H1 (cell line): Measurements from ENCODE around the gene SPAG4. TPM values are rescaled to one million over a fixed set of nuclear protein-coding genes. Genes with fewer than 3 reads are reported as not detected.
A peak's percentile ranks its signal among the peaks of the same experiment; 100 is the strongest.

Experiments
- CTCF ChIA-PET: fragments of 300-600 bp; sonication (Branson Sonifier 250); formaldehyde crosslinking; loops from one replicate; lab custom pipeline; 2021; ENCODE audit not compliant: partially characterized antibody; lab: Charles Lee
- POLR2A ChIA-PET: fragments of 300-600 bp; sonication (Branson Sonifier 250); formaldehyde crosslinking; loops from one replicate; lab custom pipeline; 2021; ENCODE audit warnings: inconsistent platforms; ENCODE audit not compliant: partially characterized antibody; lab: Charles Lee
- DNase-seq, 2 experiments: peaks; one replicate each; pipeline versions ENCODE4 v3.0.0 to v3.0.0-alpha.2; 2010 to 2022; ENCODE audit warnings: low spot score in 2 of 2, low read depth in 1 of 2, mixed read lengths in 1 of 2
- FAIRE-seq: peaks from 2 replicates; lab custom pipeline; 2011; peaks lifted over from hg19 to GRCh38; lab: Jason Lieb, UNC
- H2AFZ ChIP-seq: 2 replicates; pipeline ENCODE4 v1.8.1; 2012; ENCODE audit warnings: low read length, inconsistent platforms
- H2AK5ac ChIP-seq: 2 replicates; pipeline ENCODE4 v1.6.1; 2013; ENCODE audit warnings: low read depth, low read length
- H2BK120ac ChIP-seq: replicated peaks from 2 replicates; pipeline ENCODE3; 2013; ENCODE audit warnings: low read depth, low read length, inconsistent platforms
- H2BK12ac ChIP-seq: 2 replicates; pipeline ENCODE4 v1.6.1; 2013; ENCODE audit warnings: low read depth, low read length
- H2BK15ac ChIP-seq: 2 replicates; pipeline ENCODE4 v1.6.1; 2013; ENCODE audit warnings: low read length
- H2BK20ac ChIP-seq: 2 replicates; pipeline ENCODE4 v1.6.1; 2013; ENCODE audit warnings: low read length
- H2BK5ac ChIP-seq: 2 replicates; pipeline ENCODE4 v1.6.1; 2013; ENCODE audit warnings: low read depth, low read length
- H3K14ac ChIP-seq: 2 replicates; pipeline ENCODE4 v1.6.1; 2013; ENCODE audit warnings: inconsistent platforms; ENCODE audit not compliant: insufficient read length
- H3K18ac ChIP-seq: 2 replicates; pipeline ENCODE4 v1.6.1; 2013; ENCODE audit warnings: low read length; ENCODE audit errors: extremely low read depth
- H3K23ac ChIP-seq: 2 replicates; pipeline ENCODE4 v1.6.1; 2013; ENCODE audit warnings: inconsistent platforms; ENCODE audit not compliant: insufficient read length
- H3K23me2 ChIP-seq: 2 replicates; pipeline ENCODE4 v1.6.1; 2013; ENCODE audit warnings: low read depth, low read length
- H3K27ac ChIP-seq: 2 replicates; pipeline ENCODE4 v1.6.1; 2011; ENCODE audit warnings: low read depth, low read length, inconsistent platforms
- H3K27me3 ChIP-seq, 4 experiments: replicated peaks in 1 of 4; 1 replicate in 1 of 4; 2 replicates in 3 of 4; pipeline versions ENCODE4 v1.6.1 to v1.8.1; 2011 to 2013; ENCODE audit warnings: low read length in 3 of 4, mild to moderate bottlenecking in 3 of 4, inconsistent platforms in 2 of 4, mixed read lengths in 2 of 4, moderate library complexity in 1 of 4; ENCODE audit not compliant: control insufficient read depth in 3 of 4, insufficient read depth in 3 of 4; ENCODE audit errors: extremely low read depth in 1 of 4
- H3K36me3 ChIP-seq, 4 experiments: 2 replicates each; pipeline versions ENCODE4 v1.6.1 to v1.8.1; 2011 to 2013; ENCODE audit warnings: mild to moderate bottlenecking in 4 of 4, low read length in 3 of 4, moderate library complexity in 2 of 4, control low read depth in 1 of 4, inconsistent platforms in 1 of 4; ENCODE audit not compliant: insufficient read depth in 4 of 4, control insufficient read depth in 2 of 4
- H3K4ac ChIP-seq: replicated peaks from 2 replicates; pipeline ENCODE3; 2013; ENCODE audit warnings: low read length, low read depth, mixed read lengths, inconsistent platforms; ENCODE audit not compliant: insufficient read length
- H3K4me1 ChIP-seq, 4 experiments: replicated peaks in 1 of 4; 1 replicate in 1 of 4; 2 replicates in 3 of 4; pipeline versions ENCODE4 v1.6.1 to v1.8.1; 2011 to 2013; ENCODE audit warnings: low read length in 3 of 4, inconsistent platforms in 2 of 4, mixed read lengths in 1 of 4; ENCODE audit not compliant: insufficient read depth in 4 of 4, control insufficient read depth in 3 of 4
- H3K4me2 ChIP-seq, 2 experiments: 2 replicates each; pipeline versions ENCODE4 v1.6.1 to v1.8.1; 2011 to 2013; ENCODE audit warnings: low read depth in 2 of 2, low read length in 2 of 2, control low read depth in 1 of 2, inconsistent platforms in 1 of 2, mild to moderate bottlenecking in 1 of 2; ENCODE audit not compliant: insufficient read depth in 1 of 2
- H3K4me3 ChIP-seq, 4 experiments: fragments of 200-600, 300-600 bp in 1 of 4; sonication (generic), shearing (Covaris generic), sonication (Bioruptor Twin) in 1 of 4; 2 replicates each; pipeline versions ENCODE4 v1.5.1 to v1.8.1; 2011 to 2016; ENCODE audit warnings: low read length in 4 of 4, low read depth in 3 of 4, control low read depth in 2 of 4, inconsistent platforms in 2 of 4, mild to moderate bottlenecking in 2 of 4, mixed read lengths in 1 of 4, moderate library complexity in 1 of 4; ENCODE audit not compliant: insufficient read depth in 2 of 4; ENCODE audit errors: extremely low read depth in 1 of 4
- H3K56ac ChIP-seq: replicated peaks from 2 replicates; pipeline ENCODE3; 2013; ENCODE audit warnings: low read depth, mild to moderate bottlenecking, mixed read lengths, low read length, inconsistent platforms; ENCODE audit not compliant: insufficient read length
- H3K79me1 ChIP-seq: 2 replicates; pipeline ENCODE4 v1.6.1; 2013; ENCODE audit warnings: low read depth, low read length, control low read depth
- H3K79me2 ChIP-seq, 2 experiments: 2 replicates each; pipeline versions ENCODE4 v1.6.1 to v1.8.1; 2012 to 2013; ENCODE audit warnings: low read length in 2 of 2, mild to moderate bottlenecking in 2 of 2, inconsistent platforms in 1 of 2; ENCODE audit not compliant: insufficient read depth in 2 of 2, control insufficient read depth in 1 of 2
- H3K9ac ChIP-seq, 4 experiments: replicated peaks in 1 of 4; 1 replicate in 1 of 4; 2 replicates in 3 of 4; pipeline versions ENCODE4 v1.6.1 to v1.8.1; 2011 to 2013; ENCODE audit warnings: low read depth in 3 of 4, low read length in 3 of 4, control low read depth in 2 of 4, mild to moderate bottlenecking in 2 of 4, moderate library complexity in 2 of 4, inconsistent platforms in 1 of 4; ENCODE audit errors: extremely low read depth in 1 of 4
- H3K9me3 ChIP-seq, 2 experiments: 2 replicates each; pipeline versions ENCODE4 v1.6.1 to v1.8.1; 2012 to 2013; ENCODE audit warnings: mild to moderate bottlenecking in 2 of 2, moderate library complexity in 2 of 2, control low read depth in 1 of 2, inconsistent platforms in 1 of 2, low read depth in 1 of 2, low read length in 1 of 2, mixed read lengths in 1 of 2; ENCODE audit not compliant: insufficient read depth in 2 of 2
- H4K20me1 ChIP-seq, 2 experiments: replicated peaks in 1 of 2; 2 replicates each; pipeline versions ENCODE3 to v1.8.1; 2011 to 2013; ENCODE audit warnings: inconsistent platforms in 2 of 2, low read length in 2 of 2, mild to moderate bottlenecking in 1 of 2; ENCODE audit not compliant: insufficient read depth in 2 of 2, control insufficient read depth in 1 of 2
- H4K5ac ChIP-seq: 2 replicates; pipeline ENCODE4 v1.6.1; 2013; ENCODE audit warnings: low read length, low read depth, mixed read lengths, inconsistent platforms; ENCODE audit not compliant: insufficient read length
- H4K8ac ChIP-seq: 2 replicates; pipeline ENCODE4 v1.8.0; 2013; ENCODE audit warnings: mild to moderate bottlenecking, moderate library complexity, low read length, inconsistent platforms; ENCODE audit not compliant: insufficient read depth; ENCODE audit errors: extremely low read depth
- H4K91ac ChIP-seq: replicated peaks from 2 replicates; pipeline ENCODE3; 2013; ENCODE audit warnings: low read length, mixed read lengths, inconsistent platforms; ENCODE audit not compliant: insufficient read length
- CTCF ChIP-seq, 3 experiments: IDR thresholded peaks; 1 replicate in 2 of 3; 2 replicates in 1 of 3; pipeline versions ENCODE4 v1.5.1 to v1.6.1; 2011; ENCODE audit warnings: low read length in 3 of 3, mild to moderate bottlenecking in 3 of 3, inconsistent platforms in 2 of 3, low read depth in 1 of 3, moderate library complexity in 1 of 3; ENCODE audit not compliant: insufficient read depth in 1 of 3; ENCODE audit errors: control extremely low read depth in 1 of 3
- MAFK ChIP-seq: IDR thresholded peaks from 2 replicates; pipeline ENCODE4 v1.6.1; 2012; ENCODE audit warnings: low read depth, mild to moderate bottlenecking, improper control_type of control experiment, low read length
- POU5F1 ChIP-seq: IDR thresholded peaks from 2 replicates; pipeline ENCODE4 v1.6.1; 2011; ENCODE audit warnings: low read depth, mild to moderate bottlenecking, low read length, moderate library complexity
- RBBP5 ChIP-seq: IDR thresholded peaks from 2 replicates; pipeline ENCODE4 v1.7.1; 2012; ENCODE audit warnings: low read depth, mild to moderate bottlenecking, inconsistent platforms, low read length, moderate library complexity, borderline replicate concordance
- SIRT6 ChIP-seq: IDR thresholded peaks from one replicate; pipeline ENCODE4 v1.7.1; 2012; ENCODE audit warnings: low read length, inconsistent platforms
- SP1 ChIP-seq: IDR thresholded peaks from 2 replicates; pipeline ENCODE4 v1.6.1; 2011; ENCODE audit warnings: low read depth, low read length
- SP4 ChIP-seq: IDR thresholded peaks from 2 replicates; pipeline ENCODE4 v1.6.1; 2012; ENCODE audit warnings: low read length, inconsistent platforms
- TAF1 ChIP-seq: IDR thresholded peaks from 2 replicates; pipeline ENCODE4 v1.6.1; 2011; ENCODE audit warnings: mild to moderate bottlenecking, low read depth, low read length
- TBP ChIP-seq: IDR thresholded peaks from 2 replicates; pipeline ENCODE4 v1.6.1; 2011; ENCODE audit warnings: low read depth, low read length, improper control_type of control experiment
- TEAD4 ChIP-seq: IDR thresholded peaks from 2 replicates; pipeline ENCODE4 v1.6.1; 2012; ENCODE audit warnings: low read depth, low read length, inconsistent platforms, mixed read lengths
- ZNF274 ChIP-seq: IDR thresholded peaks from 2 replicates; pipeline ENCODE4 v1.7.0; 2012; ENCODE audit warnings: low read length, borderline replicate concordance; ENCODE audit errors: extremely low read depth
- WGBS, 2 experiments: shearing (Covaris generic) in 1 of 2; methylation state at CpG; one replicate each; pipeline versions ENCODE4 v1.1.6 to v1.1.7; 2013 to 2015; ENCODE audit warnings: low lambda C conversion rate in 2 of 2, mixed read lengths in 2 of 2, inconsistent platforms in 1 of 2, low coverage in 1 of 2, missing lambda C conversion rate in 1 of 2; ENCODE audit not compliant: insufficient replicate concordance in 2 of 2, insufficient coverage in 1 of 2, insufficient read length in 1 of 2; ENCODE audit errors: extremely low coverage in 1 of 2, missing lambda C conversion rate in 1 of 2; 5-methylcytosine and 5-hydroxymethylcytosine counted together
- polyA plus RNA-seq, 7 experiments: library from polyadenylated mRNA; depleted of rRNA in 3 of 7; stranded (reverse) in 5 of 7; unstranded in 2 of 7; fragments of >200 nt in 5 of 7; fragments of 200-250 nt in 2 of 7; gene quantifications; 1 replicate in 5 of 7; 2 replicates in 1 of 7; 4 replicates in 1 of 7; pipeline versions ENCODE4 v1.2.1 to v1.2.3, GENCODE V29; 2011 to 2013; ENCODE audit warnings: missing spikeins in 2 of 7, mixed read lengths in 2 of 7
- total RNA-seq: library from RNA; stranded (reverse); fragmentation: NEBNext Ultra II Directional; extraction: Animal tissue kit (Norgen Biotek cat#: 25700); gene quantifications from 2 replicates; pipeline ENCODE4 v1.2.1, GENCODE V29; 2021

The SPAG4 gene
- total and polyA plus RNA-seq, 2 of the 8 experiments (the other 6 are each of a cell fraction or from before 2014, with no cell fraction given), result 2.4 to 6.0 TPM

- no peak overlapping the region for H3K27ac ChIP-seq
- H4K20me1 ChIP-seq, result no peaks in the 10 kb centered on the region
- H3K36me3 ChIP-seq, result no peaks in the 10 kb centered on the region
- no peak overlapping the region for H3K9ac ChIP-seq
- no peak overlapping the region for H2BK5ac ChIP-seq
- no peak overlapping the region for H3K4ac ChIP-seq
- no peak for DNase-seq
- WGBS, 2 experiments, result 88% methylated on average over 11 of the region's 11 CpGs; no CpG with 5 or more reads in 1 of the 2 experiments
- peaks cover 0 to 14% (median 7%) of the 10 kb centered on the region in 4 experiments; a peak in 4 of 7 replicates for H3K4me1 ChIP-seq
- H3K18ac ChIP-seq, result no peak overlapping the region
- no peaks in the 10 kb centered on the region for H3K79me2 ChIP-seq
- H3K23ac ChIP-seq, result no peak overlapping the region
- H3K79me1 ChIP-seq, result no peaks in the 10 kb centered on the region
- H3K9me3 ChIP-seq, result no peaks in the 10 kb centered on the region
- no peak overlapping the region for H3K14ac ChIP-seq
- FAIRE-seq, result no peak
- no peak overlapping the region for H3K4me2 ChIP-seq
- no peak overlapping the region for H2AFZ ChIP-seq
- no peak overlapping the region for H4K5ac ChIP-seq
- no peak overlapping the region for H3K56ac ChIP-seq
- H2BK15ac ChIP-seq, result peak overlapping the region; percentile 89
- H3K27me3 ChIP-seq, result peaks cover 6 to 46% (median 34%) of the 10 kb centered on the region in 4 experiments
- H2AK5ac ChIP-seq, result 0 out of 2 replicates have a peak overlapping the region, but pooled peaks have one; percentile 84
- no peak overlapping the region for H2BK12ac ChIP-seq
- no peak overlapping the region for H4K8ac ChIP-seq
- H2BK120ac ChIP-seq, result no peak overlapping the region
- peaks cover 11% of the 10 kb centered on the region; the same call in 1 of the 2 replicates for H3K23me2 ChIP-seq
- CTCF ChIA-PET, result interaction anchor here (0.6 to 8.3 kb wide), 23 partner anchors 9 to 482 kb away, joined by 3 to 121 read pairs (median 5); partner anchors contain the start of genes ERGIC3 and SPAG4
- POLR2A ChIA-PET, result interaction anchor here (0.6 to 2.9 kb wide), 10 partner anchors 9 to 62 kb away, joined by 3 to 14 read pairs (median 5); partner anchors contain the start of genes ERGIC3 and SPAG4
- no peak overlapping the region for H3K4me3 ChIP-seq
- H2BK20ac ChIP-seq, result no peak overlapping the region
- H4K91ac ChIP-seq, result no peak overlapping the region
- TF ChIP-seq SP1, result no peak
- TF ChIP-seq RBBP5, result no peak
- no peak for TF ChIP-seq MAFK
- no peak for TF ChIP-seq TAF1
- no peak for TF ChIP-seq TEAD4
- TF ChIP-seq TBP, result no peak
- TF ChIP-seq CTCF (IDR thresholded peaks at IDR 0.05; ENCODE audit: control extremely low read depth in 1 of 3, insufficient read depth in 1 of 3, low read depth in 1 of 3, low read length in 3 of 3), result no peak
- no peak for TF ChIP-seq SP4
- no peak for TF ChIP-seq ZNF274
- TF ChIP-seq SIRT6, result no peak
- TF ChIP-seq POU5F1, result no peak
These were observed 11.8 kb upstream of the SPAG4 start for GRCh38 chr20:35603695-35604448.
